ENCODE data around the gene DCBLD2.

DCBLD2 gene

GRCh38 chr3:98776140-98776493 lies 125.4 kb downstream of the DCBLD2 start:
- Histone ChIP-seq H2BK5ac (ENCODE audit: low read depth, low read length, poor library complexity) (no peak overlapping the region), H2AFZ (ENCODE audit: insufficient read depth, low read length, poor library complexity) (no peak overlapping the region), H3K23ac (ENCODE audit: low read length) (no peak overlapping the region), H3K4me1 (ENCODE audit: control insufficient read depth in 1 of 2, insufficient read depth in 2 of 2, low read length in 2 of 2) (peaks cover 7 to 9% of the 10 kb centered on the region in 2 experiments), H3K14ac (ENCODE audit: low read length) (no peak overlapping the region), H3K79me1 (ENCODE audit: low read length) (no peaks in the 10 kb centered on the region), H3K36me3 (ENCODE audit: control insufficient read depth in 1 of 2, insufficient read depth in 2 of 2, low read length in 2 of 2) (no peaks in the 10 kb centered on the region), H4K12ac (ENCODE audit: low read depth, low read length) (no peak overlapping the region), H2AK5ac (ENCODE audit: low read length) (no peak overlapping the region), H2BK120ac (ENCODE audit: insufficient read depth, low read length, poor library complexity) (no peak overlapping the region), H3K79me2 (ENCODE audit: control insufficient read depth, insufficient read depth, low read length, poor library complexity) (no peaks in the 10 kb centered on the region), H2BK12ac (ENCODE audit: low read length) (no peak overlapping the region), H3K9ac (ENCODE audit: low read length) (no peak overlapping the region), H3K27me3 (ENCODE audit: insufficient read depth, low read length) (no peaks in the 10 kb centered on the region), H3K4ac (ENCODE audit: low read depth, low read length) (no peak overlapping the region), H3K18ac (ENCODE audit: low read length) (no peak overlapping the region), H4K91ac (ENCODE audit: low read depth, low read length) (no peak overlapping the region), H3K27ac (ENCODE audit: low read depth, low read length) (no peak overlapping the region), H3K4me2 (ENCODE audit: low read length) (no peak overlapping the region), H3K4me3 (ENCODE audit: low read depth, low read length) (no peak overlapping the region), H4K8ac (ENCODE audit: low read depth, low read length) (no peak overlapping the region), H3K9me3 (ENCODE audit: insufficient read depth, low read depth, low read length) (no peaks in the 10 kb centered on the region)
- DNase-seq: peak in 1 of 2 donors; percentile 15

- H3K79me1 ChIP-seq (ENCODE audit: low read length): no peaks in the 10 kb centered on the region
- no peak overlapping the region for H3K4me2 ChIP-seq (ENCODE audit: low read length)
- no peak overlapping the region for H4K8ac ChIP-seq (ENCODE audit: low read depth, low read length)
- H3K27ac ChIP-seq (ENCODE audit: low read depth, low read length): no peak overlapping the region
- H3K4ac ChIP-seq (ENCODE audit: low read depth, low read length): no peak overlapping the region
- no peak overlapping the region for H3K18ac ChIP-seq (ENCODE audit: low read length)
- H3K9ac ChIP-seq (ENCODE audit: low read length): no peak overlapping the region
- no peak overlapping the region for H3K23ac ChIP-seq (ENCODE audit: low read length)
- no peak overlapping the region for H2AK5ac ChIP-seq (ENCODE audit: low read length)
- no peak overlapping the region for H2AFZ ChIP-seq (ENCODE audit: insufficient read depth, low read length, poor library complexity)
- H3K14ac ChIP-seq (ENCODE audit: low read length): no peak overlapping the region
- H4K91ac ChIP-seq (ENCODE audit: low read depth, low read length): no peak overlapping the region
- no peak overlapping the region for H3K4me3 ChIP-seq (ENCODE audit: low read depth, low read length)
- H3K36me3 ChIP-seq (ENCODE audit: control insufficient read depth in 1 of 2, insufficient read depth in 2 of 2, low read length in 2 of 2): no peaks in the 10 kb centered on the region
- peaks cover 7 to 9% of the 10 kb centered on the region in 2 experiments for H3K4me1 ChIP-seq (ENCODE audit: control insufficient read depth in 1 of 2, insufficient read depth in 2 of 2, low read length in 2 of 2)
- H4K12ac ChIP-seq (ENCODE audit: low read depth, low read length): no peak overlapping the region
- H3K79me2 ChIP-seq (ENCODE audit: control insufficient read depth, insufficient read depth, low read length, poor library complexity): no peaks in the 10 kb centered on the region
- no peak for DNase-seq
- no peak overlapping the region for H2BK120ac ChIP-seq (ENCODE audit: insufficient read depth, low read length, poor library complexity)
- H2BK5ac ChIP-seq (ENCODE audit: low read depth, low read length, poor library complexity): no peak overlapping the region
- WGBS (ENCODE audit: extremely low coverage, insufficient coverage, insufficient read length): no CpG with 5 or more reads among the region's 3 CpGs
- no peak overlapping the region for H2BK12ac ChIP-seq (ENCODE audit: low read length)
- no peaks in the 10 kb centered on the region for H3K9me3 ChIP-seq (ENCODE audit: insufficient read depth, low read depth, low read length)
- no peaks in the 10 kb centered on the region for H3K27me3 ChIP-seq (ENCODE audit: insufficient read depth, low read length)
These were observed 125.9 kb downstream of the DCBLD2 start for GRCh38 chr3:98775459-98776139.

DNA sequence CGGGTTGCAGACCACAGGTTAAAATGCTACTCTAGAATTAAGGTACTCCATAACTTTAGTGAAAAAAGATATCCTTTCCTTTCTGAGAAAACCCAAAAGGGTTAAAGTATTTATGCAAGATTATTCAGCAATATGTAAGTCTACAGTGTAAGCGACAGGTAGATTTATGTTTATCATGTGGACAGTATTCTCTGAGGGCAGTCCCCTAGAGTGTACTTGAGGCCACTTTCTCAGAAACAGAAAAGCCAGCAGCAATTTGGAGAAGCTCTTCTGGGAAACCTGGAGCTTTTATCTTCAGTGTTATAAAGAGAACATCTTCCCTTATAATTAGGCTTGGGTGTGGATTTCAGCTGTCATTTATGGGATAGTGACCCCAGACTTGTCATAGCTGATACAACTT lies 129.5 kb downstream of the DCBLD2 start:
- Histone ChIP-seq H2BK5ac (ENCODE audit: low read depth, low read length, poor library complexity) (no peak overlapping the region), H3K4me1 (ENCODE audit: control insufficient read depth in 1 of 2, insufficient read depth in 2 of 2, low read length in 2 of 2) (no peaks in the 10 kb centered on the region), H2AFZ (ENCODE audit: insufficient read depth, low read length, poor library complexity) (no peak overlapping the region), H3K27me3 (ENCODE audit: insufficient read depth, low read length) (no peaks in the 10 kb centered on the region), H3K18ac (ENCODE audit: low read length) (no peak overlapping the region), H3K4me2 (ENCODE audit: low read length) (no peak overlapping the region), H3K4ac (ENCODE audit: low read depth, low read length) (no peak overlapping the region), H2BK120ac (ENCODE audit: insufficient read depth, low read length, poor library complexity) (no peak overlapping the region), H3K9ac (ENCODE audit: low read length) (no peak overlapping the region), H3K79me1 (ENCODE audit: low read length) (no peaks in the 10 kb centered on the region), H3K23ac (ENCODE audit: low read length) (no peak overlapping the region), H4K8ac (ENCODE audit: low read depth, low read length) (no peak overlapping the region), H3K79me2 (ENCODE audit: control insufficient read depth, insufficient read depth, low read length, poor library complexity) (no peaks in the 10 kb centered on the region), H3K36me3 (ENCODE audit: control insufficient read depth in 1 of 2, insufficient read depth in 2 of 2, low read length in 2 of 2) (no peaks in the 10 kb centered on the region), H2BK12ac (ENCODE audit: low read length) (no peak overlapping the region), H2AK5ac (ENCODE audit: low read length) (no peak overlapping the region), H3K9me3 (ENCODE audit: insufficient read depth, low read depth, low read length) (no peaks in the 10 kb centered on the region), H3K14ac (ENCODE audit: low read length) (no peak overlapping the region), H3K4me3 (ENCODE audit: low read depth, low read length) (no peak overlapping the region), H4K91ac (ENCODE audit: low read depth, low read length) (no peak overlapping the region), H4K12ac (ENCODE audit: low read depth, low read length) (no peak overlapping the region), H3K27ac (ENCODE audit: low read depth, low read length) (no peak overlapping the region)
- WGBS (ENCODE audit: extremely low coverage, insufficient coverage, insufficient read length): no CpG with 5 or more reads among the region's 2 CpGs
- DNase-seq: no peak

DNA sequence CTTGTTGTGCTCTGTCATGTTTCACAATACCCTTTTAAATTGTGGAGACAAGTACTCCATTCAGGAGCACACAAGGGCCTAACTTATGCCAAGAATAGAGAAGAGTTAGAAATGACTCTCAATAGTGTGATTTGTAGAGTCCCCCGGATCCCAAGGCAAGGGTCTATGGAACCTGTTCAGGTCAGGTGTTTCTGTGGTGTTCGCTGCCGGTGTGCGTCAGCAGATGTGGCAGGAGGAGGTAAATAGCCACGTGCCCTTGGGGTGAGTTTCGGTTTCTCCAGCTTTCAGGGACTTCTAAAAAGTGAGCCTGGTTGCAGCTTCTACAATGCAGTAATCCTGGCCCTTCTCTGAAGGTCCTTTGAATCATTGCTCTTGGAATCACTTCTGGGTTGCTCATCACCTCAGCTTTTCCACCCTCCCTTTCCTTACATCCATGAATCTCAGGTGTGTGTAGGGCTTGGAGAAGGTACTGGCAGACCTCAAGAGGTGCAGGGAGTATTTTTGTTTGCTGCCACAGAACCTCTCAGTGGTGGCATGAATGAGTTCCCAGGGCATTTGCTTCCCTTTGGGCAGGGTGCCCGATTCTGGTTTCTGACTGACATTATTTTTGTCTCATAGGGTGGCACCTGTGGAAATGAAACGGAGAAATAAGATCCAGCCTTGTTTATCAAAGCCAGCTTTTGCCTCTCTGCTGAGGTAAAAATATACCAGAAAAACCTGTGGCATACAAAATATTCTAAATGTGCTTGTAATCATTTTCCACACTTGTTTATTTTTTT lies 131.0 kb downstream of the DCBLD2 start:
- no peaks in the 10 kb centered on the region for H3K27me3 ChIP-seq (ENCODE audit: insufficient read depth, low read length)
- DNase-seq: peak in 1 of 2 donors; percentile 27
- no peak overlapping the region for H4K91ac ChIP-seq (ENCODE audit: low read depth, low read length)
- H3K4me2 ChIP-seq (ENCODE audit: low read length): no peak overlapping the region
- H3K79me2 ChIP-seq (ENCODE audit: control insufficient read depth, insufficient read depth, low read length, poor library complexity): no peaks in the 10 kb centered on the region
- no peak overlapping the region for H3K14ac ChIP-seq (ENCODE audit: low read length)
- H3K36me3 ChIP-seq (ENCODE audit: control insufficient read depth in 1 of 2, insufficient read depth in 2 of 2, low read length in 2 of 2): no peaks in the 10 kb centered on the region
- no peak overlapping the region for H3K23ac ChIP-seq (ENCODE audit: low read length)
- no CpG with 5 or more reads among the region's 8 CpGs for WGBS (ENCODE audit: extremely low coverage, insufficient coverage, insufficient read length)
- H3K4ac ChIP-seq (ENCODE audit: low read depth, low read length): no peak overlapping the region
- no peak overlapping the region for H2BK5ac ChIP-seq (ENCODE audit: low read depth, low read length, poor library complexity)
- H4K8ac ChIP-seq (ENCODE audit: low read depth, low read length): no peak overlapping the region
- H2AFZ ChIP-seq (ENCODE audit: insufficient read depth, low read length, poor library complexity): no peak overlapping the region
- no peak overlapping the region for H3K9ac ChIP-seq (ENCODE audit: low read length)
- no peaks in the 10 kb centered on the region for H3K4me1 ChIP-seq (ENCODE audit: control insufficient read depth in 1 of 2, insufficient read depth in 2 of 2, low read length in 2 of 2)
- no peak overlapping the region for H3K18ac ChIP-seq (ENCODE audit: low read length)
- H3K9me3 ChIP-seq (ENCODE audit: insufficient read depth, low read depth, low read length): no peaks in the 10 kb centered on the region
- H2AK5ac ChIP-seq (ENCODE audit: low read length): no peak overlapping the region
- no peaks in the 10 kb centered on the region for H3K79me1 ChIP-seq (ENCODE audit: low read length)
- no peak overlapping the region for H4K12ac ChIP-seq (ENCODE audit: low read depth, low read length)
- H2BK12ac ChIP-seq (ENCODE audit: low read length): no peak overlapping the region
- H3K4me3 ChIP-seq (ENCODE audit: low read depth, low read length): no peak overlapping the region
- H2BK120ac ChIP-seq (ENCODE audit: insufficient read depth, low read length, poor library complexity): no peak overlapping the region
- no peak overlapping the region for H3K27ac ChIP-seq (ENCODE audit: low read depth, low read length)

All from trophoblast cell (in vitro differentiated cells and primary cell).